ENCODE measurements around the gene HSD17B3. TPM values are rescaled to one million over a fixed set of nuclear protein-coding genes. Genes with fewer than 3 reads are reported as not detected.

HSD17B3 gene
- total and polyA plus RNA-seq, 2 of the 13 experiments (the other 11 are each of a cell fraction or from before 2014, with no cell fraction given) = 0.12 TPM; not detected in 1

DNA sequence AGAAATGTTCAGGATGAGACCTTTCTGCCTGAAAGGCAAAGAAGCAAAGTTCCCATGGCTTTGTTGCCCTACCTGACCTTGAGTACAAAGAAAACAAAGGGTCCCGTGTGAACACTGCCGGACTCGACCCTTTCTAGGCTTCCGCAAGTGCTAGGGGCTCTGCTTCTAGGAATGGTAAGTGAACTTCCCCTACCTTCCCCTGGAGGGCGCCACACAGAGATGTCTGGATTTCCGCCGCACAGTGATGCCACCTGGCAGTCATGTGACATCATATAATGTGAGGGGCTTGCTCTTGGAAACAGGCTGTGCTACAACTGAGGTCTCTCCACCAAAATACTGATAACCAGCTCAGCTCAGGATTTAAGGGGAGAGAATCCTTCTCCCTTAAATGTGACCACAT is 56.6 kb downstream of the HSD17B3 start (continued):
- TF ChIP-seq, protein P1, sequence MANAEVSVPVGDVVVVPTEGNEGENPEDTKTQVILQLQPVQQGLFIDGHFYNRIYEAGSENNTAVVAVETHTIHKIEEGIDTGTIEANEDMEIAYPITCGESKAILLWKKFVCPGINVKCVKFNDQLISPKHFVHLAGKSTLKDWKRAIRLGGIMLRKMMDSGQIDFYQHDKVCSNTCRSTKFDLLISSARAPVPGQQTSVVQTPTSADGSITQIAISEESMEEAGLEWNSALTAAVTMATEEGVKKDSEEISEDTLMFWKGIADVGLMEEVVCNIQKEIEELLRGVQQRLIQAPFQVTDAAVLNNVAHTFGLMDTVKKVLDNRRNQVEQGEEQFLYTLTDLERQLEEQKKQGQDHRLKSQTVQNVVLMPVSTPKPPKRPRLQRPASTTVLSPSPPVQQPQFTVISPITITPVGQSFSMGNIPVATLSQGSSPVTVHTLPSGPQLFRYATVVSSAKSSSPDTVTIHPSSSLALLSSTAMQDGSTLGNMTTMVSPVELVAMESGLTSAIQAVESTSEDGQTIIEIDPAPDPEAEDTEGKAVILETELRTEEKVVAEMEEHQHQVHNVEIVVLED (CRISPR knock-in tag; IDR thresholded peaks at IDR 0.05; ENCODE audit: borderline replicate concordance) = no peak
- TF ChIP-seq BCL6 (CRISPR knock-in tag; IDR thresholded peaks at IDR 0.05) (peak; percentile 62; the same call in 1 of the 2 replicates), ZSCAN30 (CRISPR knock-in tag; IDR thresholded peaks at IDR 0.05) (no peak), ZNF329 (CRISPR knock-in tag; IDR thresholded peaks at IDR 0.05; ENCODE audit: low read depth) (no peak), NFYC (CRISPR knock-in tag; IDR thresholded peaks at IDR 0.05) (no peak), ZNF737 (CRISPR knock-in tag; IDR thresholded peaks at IDR 0.05; ENCODE audit: borderline replicate concordance) (no peak), ZFP90 (CRISPR knock-in tag; IDR thresholded peaks at IDR 0.05; ENCODE audit: borderline replicate concordance) (no peak), STAG1 (CRISPR knock-in tag; IDR thresholded peaks at IDR 0.05) (peak; percentile 17; the same call in 1 of the 2 replicates), HDAC1 (CRISPR knock-in tag; IDR thresholded peaks at IDR 0.05) (no peak), REXO4 (CRISPR knock-in tag; IDR thresholded peaks at IDR 0.05; ENCODE audit: borderline replicate concordance) (no peak), YEATS4 (CRISPR knock-in tag; IDR thresholded peaks at IDR 0.05; ENCODE audit: borderline replicate concordance) (no peak)
- TF ChIP-seq, protein P2, sequence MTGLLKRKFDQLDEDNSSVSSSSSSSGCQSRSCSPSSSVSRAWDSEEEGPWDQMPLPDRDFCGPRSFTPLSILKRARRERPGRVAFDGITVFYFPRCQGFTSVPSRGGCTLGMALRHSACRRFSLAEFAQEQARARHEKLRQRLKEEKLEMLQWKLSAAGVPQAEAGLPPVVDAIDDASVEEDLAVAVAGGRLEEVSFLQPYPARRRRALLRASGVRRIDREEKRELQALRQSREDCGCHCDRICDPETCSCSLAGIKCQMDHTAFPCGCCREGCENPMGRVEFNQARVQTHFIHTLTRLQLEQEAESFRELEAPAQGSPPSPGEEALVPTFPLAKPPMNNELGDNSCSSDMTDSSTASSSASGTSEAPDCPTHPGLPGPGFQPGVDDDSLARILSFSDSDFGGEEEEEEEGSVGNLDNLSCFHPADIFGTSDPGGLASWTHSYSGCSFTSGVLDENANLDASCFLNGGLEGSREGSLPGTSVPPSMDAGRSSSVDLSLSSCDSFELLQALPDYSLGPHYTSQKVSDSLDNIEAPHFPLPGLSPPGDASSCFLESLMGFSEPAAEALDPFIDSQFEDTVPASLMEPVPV (CRISPR knock-in tag; IDR thresholded peaks at IDR 0.05) = no peak
- TF ChIP-seq, protein P3, sequence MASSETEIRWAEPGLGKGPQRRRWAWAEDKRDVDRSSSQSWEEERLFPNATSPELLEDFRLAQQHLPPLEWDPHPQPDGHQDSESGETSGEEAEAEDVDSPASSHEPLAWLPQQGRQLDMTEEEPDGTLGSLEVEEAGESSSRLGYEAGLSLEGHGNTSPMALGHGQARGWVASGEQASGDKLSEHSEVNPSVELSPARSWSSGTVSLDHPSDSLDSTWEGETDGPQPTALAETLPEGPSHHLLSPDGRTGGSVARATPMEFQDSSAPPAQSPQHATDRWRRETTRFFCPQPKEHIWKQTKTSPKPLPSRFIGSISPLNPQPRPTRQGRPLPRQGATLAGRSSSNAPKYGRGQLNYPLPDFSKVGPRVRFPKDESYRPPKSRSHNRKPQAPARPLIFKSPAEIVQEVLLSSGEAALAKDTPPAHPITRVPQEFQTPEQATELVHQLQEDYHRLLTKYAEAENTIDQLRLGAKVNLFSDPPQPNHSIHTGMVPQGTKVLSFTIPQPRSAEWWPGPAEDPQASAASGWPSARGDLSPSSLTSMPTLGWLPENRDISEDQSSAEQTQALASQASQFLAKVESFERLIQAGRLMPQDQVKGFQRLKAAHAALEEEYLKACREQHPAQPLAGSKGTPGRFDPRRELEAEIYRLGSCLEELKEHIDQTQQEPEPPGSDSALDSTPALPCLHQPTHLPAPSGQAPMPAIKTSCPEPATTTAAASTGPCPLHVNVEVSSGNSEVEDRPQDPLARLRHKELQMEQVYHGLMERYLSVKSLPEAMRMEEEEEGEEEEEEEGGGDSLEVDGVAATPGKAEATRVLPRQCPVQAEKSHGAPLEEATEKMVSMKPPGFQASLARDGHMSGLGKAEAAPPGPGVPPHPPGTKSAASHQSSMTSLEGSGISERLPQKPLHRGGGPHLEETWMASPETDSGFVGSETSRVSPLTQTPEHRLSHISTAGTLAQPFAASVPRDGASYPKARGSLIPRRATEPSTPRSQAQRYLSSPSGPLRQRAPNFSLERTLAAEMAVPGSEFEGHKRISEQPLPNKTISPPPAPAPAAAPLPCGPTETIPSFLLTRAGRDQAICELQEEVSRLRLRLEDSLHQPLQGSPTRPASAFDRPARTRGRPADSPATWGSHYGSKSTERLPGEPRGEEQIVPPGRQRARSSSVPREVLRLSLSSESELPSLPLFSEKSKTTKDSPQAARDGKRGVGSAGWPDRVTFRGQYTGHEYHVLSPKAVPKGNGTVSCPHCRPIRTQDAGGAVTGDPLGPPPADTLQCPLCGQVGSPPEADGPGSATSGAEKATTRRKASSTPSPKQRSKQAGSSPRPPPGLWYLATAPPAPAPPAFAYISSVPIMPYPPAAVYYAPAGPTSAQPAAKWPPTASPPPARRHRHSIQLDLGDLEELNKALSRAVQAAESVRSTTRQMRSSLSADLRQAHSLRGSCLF (CRISPR knock-in tag; IDR thresholded peaks at IDR 0.05; ENCODE audit: borderline replicate concordance) = no peak
- TF ChIP-seq, protein P4, sequence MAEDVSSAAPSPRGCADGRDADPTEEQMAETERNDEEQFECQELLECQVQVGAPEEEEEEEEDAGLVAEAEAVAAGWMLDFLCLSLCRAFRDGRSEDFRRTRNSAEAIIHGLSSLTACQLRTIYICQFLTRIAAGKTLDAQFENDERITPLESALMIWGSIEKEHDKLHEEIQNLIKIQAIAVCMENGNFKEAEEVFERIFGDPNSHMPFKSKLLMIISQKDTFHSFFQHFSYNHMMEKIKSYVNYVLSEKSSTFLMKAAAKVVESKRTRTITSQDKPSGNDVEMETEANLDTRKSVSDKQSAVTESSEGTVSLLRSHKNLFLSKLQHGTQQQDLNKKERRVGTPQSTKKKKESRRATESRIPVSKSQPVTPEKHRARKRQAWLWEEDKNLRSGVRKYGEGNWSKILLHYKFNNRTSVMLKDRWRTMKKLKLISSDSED (CRISPR knock-in tag; IDR thresholded peaks at IDR 0.05) = no peak
- TF ChIP-seq, protein P5, sequence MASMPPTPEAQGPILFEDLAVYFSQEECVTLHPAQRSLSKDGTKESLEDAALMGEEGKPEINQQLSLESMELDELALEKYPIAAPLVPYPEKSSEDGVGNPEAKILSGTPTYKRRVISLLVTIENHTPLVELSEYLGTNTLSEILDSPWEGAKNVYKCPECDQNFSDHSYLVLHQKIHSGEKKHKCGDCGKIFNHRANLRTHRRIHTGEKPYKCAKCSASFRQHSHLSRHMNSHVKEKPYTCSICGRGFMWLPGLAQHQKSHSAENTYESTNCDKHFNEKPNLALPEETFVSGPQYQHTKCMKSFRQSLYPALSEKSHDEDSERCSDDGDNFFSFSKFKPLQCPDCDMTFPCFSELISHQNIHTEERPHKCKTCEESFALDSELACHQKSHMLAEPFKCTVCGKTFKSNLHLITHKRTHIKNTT (CRISPR knock-in tag; IDR thresholded peaks at IDR 0.05) = no peak
- TF ChIP-seq, protein P6, sequence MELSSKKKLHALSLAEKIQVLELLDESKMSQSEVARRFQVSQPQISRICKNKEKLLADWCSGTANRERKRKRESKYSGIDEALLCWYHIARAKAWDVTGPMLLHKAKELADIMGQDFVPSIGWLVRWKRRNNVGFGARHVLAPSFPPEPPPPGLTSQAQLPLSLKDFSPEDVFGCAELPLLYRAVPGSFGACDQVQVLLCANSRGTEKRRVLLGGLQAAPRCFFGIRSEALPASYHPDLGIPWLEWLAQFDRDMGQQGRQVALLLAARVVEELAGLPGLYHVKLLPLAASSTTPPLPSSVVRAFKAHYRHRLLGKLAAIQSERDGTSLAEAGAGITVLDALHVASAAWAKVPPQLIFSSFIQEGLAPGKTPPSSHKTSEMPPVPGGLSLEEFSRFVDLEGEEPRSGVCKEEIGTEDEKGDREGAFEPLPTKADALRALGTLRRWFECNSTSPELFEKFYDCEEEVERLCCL (CRISPR knock-in tag; IDR thresholded peaks at IDR 0.05; ENCODE audit: borderline replicate concordance) = no peak
- TF ChIP-seq, protein P7, sequence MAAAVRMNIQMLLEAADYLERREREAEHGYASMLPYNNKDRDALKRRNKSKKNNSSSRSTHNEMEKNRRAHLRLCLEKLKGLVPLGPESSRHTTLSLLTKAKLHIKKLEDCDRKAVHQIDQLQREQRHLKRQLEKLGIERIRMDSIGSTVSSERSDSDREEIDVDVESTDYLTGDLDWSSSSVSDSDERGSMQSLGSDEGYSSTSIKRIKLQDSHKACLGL (CRISPR knock-in tag; IDR thresholded peaks at IDR 0.05) = no peak

All from HepG2 (cell line).